LNCaP clone FGC (cell line): ENCODE results near the gene ADGRE1.
"Not testable (repeated sequence)": the region's sequence is repeated elsewhere in the genome, so short reads cannot be mapped to it uniquely, and the experiment has no call there.

Source experiments
- DNase-seq: peaks from one replicate; pipeline ENCODE4 v3.0.0-alpha.2; 2011; ENCODE audit warnings: low read depth
- H3K4me3 ChIP-seq: 2 replicates; pipeline ENCODE4 v1.5.1; 2011; ENCODE audit warnings: mild to moderate bottlenecking, low read depth, low read length, control low read depth
- CTCF ChIP-seq: IDR thresholded peaks from 2 replicates; pipeline ENCODE4 v1.5.1; 2012; ENCODE audit warnings: mild to moderate bottlenecking; ENCODE audit not compliant: control insufficient read depth, insufficient read depth; ENCODE audit errors: extremely low read depth

Gene ADGRE1

DNA sequence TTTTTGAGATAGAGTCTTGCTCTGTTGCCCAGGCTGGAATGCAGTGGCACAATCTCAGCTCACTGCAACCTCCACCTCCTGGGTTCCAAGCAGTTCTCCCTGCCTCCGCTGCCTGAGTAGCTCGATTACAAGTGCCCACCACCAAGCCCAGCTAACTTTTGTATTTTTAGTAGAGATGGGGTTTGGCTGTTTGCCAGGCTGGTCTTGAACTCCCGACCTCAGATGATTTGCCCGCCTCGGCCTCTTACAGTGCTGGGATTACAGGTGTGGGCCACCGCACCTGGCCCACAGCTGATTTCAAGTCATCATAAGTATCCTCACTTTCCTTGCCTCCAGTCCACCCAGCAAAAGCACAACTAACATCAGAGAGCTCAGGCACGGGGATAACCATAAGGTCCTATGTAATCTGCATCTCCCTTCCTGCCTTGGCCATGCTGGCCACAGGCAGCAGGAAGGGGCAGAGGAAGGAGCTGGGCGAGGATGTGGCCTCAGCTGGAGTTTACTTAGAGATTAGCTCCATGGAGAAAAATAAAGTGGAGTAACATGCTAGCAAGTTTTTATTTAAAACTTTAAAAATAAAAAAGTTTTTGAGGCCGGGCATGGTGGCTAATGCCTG, 22.9 kb upstream of the ADGRE1 start:
- no peak for TF ChIP-seq CTCF
- no peak overlapping the region for H3K4me3 ChIP-seq
- no peak for DNase-seq

DNA sequence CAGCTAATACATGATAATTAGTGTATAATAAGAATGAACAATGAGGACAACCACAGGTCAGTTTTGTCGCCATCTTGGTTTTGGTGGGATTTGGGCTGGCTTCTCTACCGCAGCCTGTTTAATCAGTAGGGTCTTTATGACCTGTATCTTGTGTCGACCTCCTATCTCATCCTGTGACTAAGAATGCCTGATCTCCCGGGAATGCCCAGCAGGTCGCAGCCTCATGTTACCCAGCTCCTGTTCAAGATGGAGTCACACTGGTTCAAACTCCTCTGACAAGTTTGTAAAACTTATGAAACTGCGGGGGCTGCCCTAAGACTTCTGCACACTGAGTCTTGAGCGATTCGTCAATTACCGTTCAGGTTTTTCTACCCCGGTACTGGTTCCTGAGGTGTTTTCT, 21.5 kb upstream of the ADGRE1 start:
- TF ChIP-seq CTCF, result no peak
- DNase-seq, result no peak
- no peak overlapping the region for H3K4me3 ChIP-seq

DNA sequence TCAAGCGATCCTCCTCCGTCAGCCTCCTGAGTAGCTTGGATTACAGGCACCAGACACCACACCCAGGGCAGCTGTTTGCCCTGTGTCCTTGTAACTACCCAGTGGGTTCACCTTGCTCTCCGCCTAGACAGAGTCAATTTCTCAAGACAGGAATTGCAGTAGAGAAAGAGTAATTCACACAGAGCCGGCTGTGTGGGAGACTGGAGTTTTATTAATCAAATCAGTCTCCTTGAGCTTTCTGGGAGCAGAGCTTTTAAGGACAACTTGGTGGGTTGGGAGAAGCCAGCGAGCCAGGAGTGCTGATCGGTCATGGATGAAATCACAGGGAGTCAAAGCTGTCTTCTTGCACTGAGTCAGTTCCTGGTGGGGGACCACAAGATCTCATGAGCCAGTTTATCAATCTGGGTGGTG, 20.6 kb upstream of the ADGRE1 start:
- H3K4me3 ChIP-seq, result no peak overlapping the region
- no peak for DNase-seq
- no peak for TF ChIP-seq CTCF

- no peak for DNase-seq
- no peak overlapping the region for H3K4me3 ChIP-seq
- TF ChIP-seq CTCF, result no peak
Measured at GRCh38 chr19:6868351-6868750, 19.0 kb upstream of the ADGRE1 start.

DNA sequence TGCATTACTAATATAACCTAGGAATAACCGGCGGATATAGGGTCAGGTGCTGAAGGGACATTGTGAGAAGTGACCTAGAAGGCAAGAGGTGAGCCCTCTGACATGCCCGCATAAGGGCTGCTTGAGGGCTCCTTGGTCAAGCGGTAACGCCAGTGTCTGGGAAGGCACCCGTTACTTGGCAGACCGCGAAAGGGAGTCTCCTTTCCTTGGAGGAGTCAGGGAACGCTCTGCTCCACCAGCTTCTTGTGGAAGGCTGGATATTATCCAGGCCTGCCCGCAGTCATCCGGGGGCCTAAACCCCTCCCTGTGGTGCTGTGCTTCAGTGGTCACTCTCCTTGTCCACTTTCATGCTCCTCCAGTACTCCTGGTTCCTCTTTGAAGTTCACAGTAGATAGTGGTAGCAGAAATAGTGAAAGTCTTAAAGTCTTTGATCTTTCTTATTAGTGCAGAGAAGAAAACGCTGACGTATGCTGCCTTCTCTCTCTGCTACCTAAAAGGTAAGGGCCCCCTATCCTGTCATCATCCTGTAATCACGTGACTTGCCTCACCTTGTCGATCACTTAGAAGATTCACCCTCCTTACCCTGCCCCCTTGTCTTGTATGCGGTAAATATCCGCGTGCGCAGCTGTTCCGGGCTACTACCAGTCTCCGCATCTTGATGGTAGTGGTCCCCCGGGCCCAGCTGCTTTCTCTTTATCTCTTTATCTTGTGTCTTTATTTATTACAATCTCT, 18.1 kb upstream of the ADGRE1 start:
- not testable (repeated sequence) for H3K4me3 ChIP-seq, DNase-seq

DNA sequence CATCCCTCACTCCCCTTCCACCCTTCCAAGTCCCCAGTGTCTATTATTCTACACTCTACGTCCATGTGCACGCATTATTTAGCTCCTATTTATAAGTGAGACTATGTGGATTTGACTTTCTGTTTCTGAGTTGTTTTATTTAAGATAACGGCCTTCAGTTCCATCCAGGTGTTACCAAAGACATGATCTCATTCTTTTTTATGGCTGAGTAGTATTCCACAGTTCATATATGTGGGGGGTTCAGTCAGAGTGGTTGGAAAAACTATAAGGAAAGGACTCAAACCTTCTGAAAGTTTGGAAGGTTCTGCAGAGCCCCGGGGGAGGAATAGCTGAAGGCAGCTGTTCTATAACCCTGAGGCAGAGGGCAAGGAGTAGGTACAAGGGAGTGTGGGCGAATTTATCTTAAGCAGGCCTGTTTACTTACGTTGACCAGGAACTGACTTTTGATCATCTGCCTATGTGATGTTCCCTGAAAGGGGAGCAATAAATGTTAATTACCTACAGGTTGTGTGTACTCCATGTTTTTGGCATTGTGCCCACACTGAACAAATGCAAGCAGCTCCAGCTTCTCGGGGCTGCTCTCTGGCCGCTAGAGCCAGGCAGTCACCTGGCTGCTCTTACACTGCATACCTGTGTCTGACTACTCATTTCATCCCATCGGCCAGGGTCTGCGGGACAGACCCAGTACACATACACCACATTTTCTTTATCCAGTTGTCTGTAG, 13.5 kb upstream of the ADGRE1 start:
- no peak for TF ChIP-seq CTCF
- DNase-seq, result no peak
- H3K4me3 ChIP-seq, result no peak overlapping the region

GRCh38 chr19:6875218-6875617, 12.2 kb upstream of the ADGRE1 start:
- DNase-seq, result no peak
- no peak for TF ChIP-seq CTCF

More at GRCh38 chr19:6875218-6875617, 12.2 kb upstream of the ADGRE1 start:
- H3K4me3 ChIP-seq, result no peak overlapping the region
